ENCODE data around the gene CACNA1E.

The CACNA1E gene

GRCh38 chr1:181768930-181769280 is 285.6 kb downstream of the CACNA1E start:
- no peak for DNase-seq (ENCODE audit: low read depth)

- DNase-seq (ENCODE audit: low read depth): no peak
Measured at GRCh38 chr1:181769846-181770245, 286.5 kb downstream of the CACNA1E start.

GRCh38 chr1:181772714-181773113 is 289.4 kb downstream of the CACNA1E start:
- DNase-seq (ENCODE audit: low read depth): no peak

GRCh38 chr1:181776044-181776443 is 292.7 kb downstream of the CACNA1E start:
- DNase-seq (ENCODE audit: low read depth): no peak

GRCh38 chr1:181777286-181777685 is 294.0 kb downstream of the CACNA1E start:
- DNase-seq (ENCODE audit: low read depth): no peak

GRCh38 chr1:181777812-181778211 is 294.5 kb downstream of the CACNA1E start:
- DNase-seq (ENCODE audit: low read depth): no peak

GRCh38 chr1:181778640-181779260 is 295.4 kb downstream of the CACNA1E start:
- DNase-seq (ENCODE audit: low read depth): no peak

GRCh38 chr1:181779343-181779742 is 296.0 kb downstream of the CACNA1E start:
- DNase-seq (ENCODE audit: low read depth): no peak

- no peak for DNase-seq (ENCODE audit: low read depth)
Measured at GRCh38 chr1:181783208-181783607, 299.9 kb downstream of the CACNA1E start.

GRCh38 chr1:181784039-181784683 is 300.8 kb downstream of the CACNA1E start:
- no peak for DNase-seq (ENCODE audit: low read depth)

GRCh38 chr1:181789395-181789794 is 306.1 kb downstream of the CACNA1E start:
- DNase-seq (ENCODE audit: low read depth): no peak

- DNase-seq (ENCODE audit: low read depth): no peak
Measured at GRCh38 chr1:181791721-181792120, 308.4 kb downstream of the CACNA1E start.

GRCh38 chr1:181793831-181794230 is 310.5 kb downstream of the CACNA1E start:
- no peak for DNase-seq (ENCODE audit: low read depth)

- no peak for DNase-seq (ENCODE audit: low read depth)
Measured at GRCh38 chr1:181794332-181794731, 311.0 kb downstream of the CACNA1E start.

- DNase-seq (ENCODE audit: low read depth): no peak
Measured at GRCh38 chr1:181798191-181798926, 315.0 kb downstream of the CACNA1E start.

GRCh38 chr1:181801617-181802016 is 318.3 kb downstream of the CACNA1E start:
- no peak for DNase-seq (ENCODE audit: low read depth)

GRCh38 chr1:181802466-181802865 is 319.1 kb downstream of the CACNA1E start:
- DNase-seq (ENCODE audit: low read depth): no peak

- DNase-seq (ENCODE audit: low read depth): no peak
Measured at GRCh38 chr1:181803421-181803820, 320.1 kb downstream of the CACNA1E start.

GRCh38 chr1:181804989-181805388 is 321.7 kb downstream of the CACNA1E start:
- DNase-seq (ENCODE audit: low read depth): no peak

GRCh38 chr1:181806746-181807145 is 323.4 kb downstream of the CACNA1E start:
- DNase-seq (ENCODE audit: low read depth): no peak

- no peak for DNase-seq (ENCODE audit: low read depth)
Measured at GRCh38 chr1:181807251-181807650, 323.9 kb downstream of the CACNA1E start.

GRCh38 chr1:181809991-181810545 is 326.8 kb downstream of the CACNA1E start:
- no peak for DNase-seq (ENCODE audit: low read depth)

- no peak for DNase-seq (ENCODE audit: low read depth)
Measured at GRCh38 chr1:181812208-181812607, 328.9 kb downstream of the CACNA1E start.

Data from activated T-cell treated with anti-CD3 and anti-CD28 coated beads for 24 hours (primary cell).